GM13977 (cell line): ENCODE measurements around the gene RABAC1.
A peak's percentile ranks its signal among the peaks of the same experiment; 100 is the strongest.

ENCODE experiments used
- DNase-seq: peaks from one replicate; pipeline ENCODE4 v3.0.0; 2012; ENCODE audit warnings: low spot score
- CTCF ChIP-seq: IDR thresholded peaks from 2 replicates; pipeline ENCODE4 v1.5.1; 2012; ENCODE audit warnings: mild to moderate bottlenecking, control low read depth; ENCODE audit not compliant: insufficient read depth; ENCODE audit errors: extremely low read depth, missing control alignments
- in situ Hi-C: fragments of 300-500 bp; cut with MboI; formaldehyde crosslinking; loops from one replicate; pipeline ENCODE4 v1.12.0; 2022; ENCODE audit warnings: low sequenced_read_pairs, low pct_unique_long_range_greater_than_20kb, mixed read lengths, inconsistent platforms; ENCODE audit not compliant: unreplicated experiment

The RABAC1 gene

GRCh38 chr19:41934849-41935374, 24.2 kb downstream of the RABAC1 start:
- peak; percentile 93 for DNase-seq
- TF ChIP-seq CTCF, result peak; percentile 96
- in situ Hi-C loops, result no loop called here

GRCh38 chr19:41933693-41934426, 25.3 kb downstream of the RABAC1 start:
- in situ Hi-C loops, result no loop called here
- no peak for TF ChIP-seq CTCF
- no peak for DNase-seq

- no peak for TF ChIP-seq CTCF
- in situ Hi-C loops, result no loop called here
- DNase-seq, result no peak
Measured at GRCh38 chr19:41932720-41933332, 26.3 kb downstream of the RABAC1 start.

GRCh38 chr19:41932259-41932719, 26.8 kb downstream of the RABAC1 start:
- no peak for DNase-seq
- in situ Hi-C loops, result no loop called here
- TF ChIP-seq CTCF, result no peak

- in situ Hi-C loops, result no loop called here
- no peak for DNase-seq
- TF ChIP-seq CTCF, result peak; percentile 44
Measured at GRCh38 chr19:41930926-41931592, 28.1 kb downstream of the RABAC1 start.

- no peak for DNase-seq
- in situ Hi-C loops, result no loop called here
- TF ChIP-seq CTCF, result no peak
Measured at GRCh38 chr19:41930322-41930722, 28.8 kb downstream of the RABAC1 start.
